Choroid plexus epithelial cell (primary cell): ENCODE measurements around the gene CCDC187.
A peak's percentile ranks its signal among the peaks of the same experiment; 100 is the strongest.

Experiments
- DNase-seq: peaks from one replicate; pipeline ENCODE4 v3.0.0-alpha.2; 2010; ENCODE audit warnings: low read depth
- H3K4me3 ChIP-seq: 2 replicates; pipeline ENCODE4 v1.5.1; 2011; ENCODE audit warnings: low read depth, mild to moderate bottlenecking, control low read depth, low read length, moderate library complexity
- TF ChIP-seq, protein P1 (sequence below): conservative IDR thresholded peaks from 2 replicates; pipeline ENCODE4 v1.5.1; 2011; ENCODE audit warnings: low read depth, mild to moderate bottlenecking, control low read depth, inconsistent platforms, low read length, moderate library complexity

Gene CCDC187

GRCh38 chr9:136245219-136246150 lies 58.4 kb downstream of the CCDC187 start, which contains the start of gene QSOX2:
TSS of gene QSOX2 (minus strand) at chr9:136245812. CDS start at chr9:136245803, 9 bp downstream.
- H3K4me3 ChIP-seq: peak within 1 kb of the TSS; percentile 75
- TF ChIP-seq, protein P1, sequence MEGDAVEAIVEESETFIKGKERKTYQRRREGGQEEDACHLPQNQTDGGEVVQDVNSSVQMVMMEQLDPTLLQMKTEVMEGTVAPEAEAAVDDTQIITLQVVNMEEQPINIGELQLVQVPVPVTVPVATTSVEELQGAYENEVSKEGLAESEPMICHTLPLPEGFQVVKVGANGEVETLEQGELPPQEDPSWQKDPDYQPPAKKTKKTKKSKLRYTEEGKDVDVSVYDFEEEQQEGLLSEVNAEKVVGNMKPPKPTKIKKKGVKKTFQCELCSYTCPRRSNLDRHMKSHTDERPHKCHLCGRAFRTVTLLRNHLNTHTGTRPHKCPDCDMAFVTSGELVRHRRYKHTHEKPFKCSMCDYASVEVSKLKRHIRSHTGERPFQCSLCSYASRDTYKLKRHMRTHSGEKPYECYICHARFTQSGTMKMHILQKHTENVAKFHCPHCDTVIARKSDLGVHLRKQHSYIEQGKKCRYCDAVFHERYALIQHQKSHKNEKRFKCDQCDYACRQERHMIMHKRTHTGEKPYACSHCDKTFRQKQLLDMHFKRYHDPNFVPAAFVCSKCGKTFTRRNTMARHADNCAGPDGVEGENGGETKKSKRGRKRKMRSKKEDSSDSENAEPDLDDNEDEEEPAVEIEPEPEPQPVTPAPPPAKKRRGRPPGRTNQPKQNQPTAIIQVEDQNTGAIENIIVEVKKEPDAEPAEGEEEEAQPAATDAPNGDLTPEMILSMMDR: no peak
- DNase-seq: peak; percentile 82

DNA sequence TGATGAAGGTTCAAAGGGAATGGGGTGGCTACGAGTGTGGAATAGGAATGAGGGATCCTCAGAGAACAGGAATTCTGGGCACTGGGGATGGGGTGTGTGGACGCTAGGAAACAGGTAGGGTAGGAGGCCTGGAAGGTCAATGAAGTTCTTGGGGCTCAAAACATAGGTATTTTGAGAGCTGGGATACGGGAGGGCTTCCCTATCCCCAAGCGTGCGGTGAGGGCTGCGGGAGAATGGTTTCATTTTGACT lies 59.0 kb downstream of the CCDC187 start:
- TF ChIP-seq, protein P1: no peak
- peak overlapping the region; percentile 75 for H3K4me3 ChIP-seq
- DNase-seq: no peak

- TF ChIP-seq, protein P1: no peak
- DNase-seq: peak; percentile 16
Observed at GRCh38 chr9:136244122-136244968, 59.5 kb downstream of the CCDC187 start.

GRCh38 chr9:136243631-136244030 lies 60.3 kb downstream of the CCDC187 start:
- DNase-seq: no peak
- H3K4me3 ChIP-seq: no peak overlapping the region
- TF ChIP-seq, protein P1: no peak

More at GRCh38 chr9:136244122-136244968, 59.5 kb downstream of the CCDC187 start:
- peak overlapping the region; percentile 75 for H3K4me3 ChIP-seq

DNA sequence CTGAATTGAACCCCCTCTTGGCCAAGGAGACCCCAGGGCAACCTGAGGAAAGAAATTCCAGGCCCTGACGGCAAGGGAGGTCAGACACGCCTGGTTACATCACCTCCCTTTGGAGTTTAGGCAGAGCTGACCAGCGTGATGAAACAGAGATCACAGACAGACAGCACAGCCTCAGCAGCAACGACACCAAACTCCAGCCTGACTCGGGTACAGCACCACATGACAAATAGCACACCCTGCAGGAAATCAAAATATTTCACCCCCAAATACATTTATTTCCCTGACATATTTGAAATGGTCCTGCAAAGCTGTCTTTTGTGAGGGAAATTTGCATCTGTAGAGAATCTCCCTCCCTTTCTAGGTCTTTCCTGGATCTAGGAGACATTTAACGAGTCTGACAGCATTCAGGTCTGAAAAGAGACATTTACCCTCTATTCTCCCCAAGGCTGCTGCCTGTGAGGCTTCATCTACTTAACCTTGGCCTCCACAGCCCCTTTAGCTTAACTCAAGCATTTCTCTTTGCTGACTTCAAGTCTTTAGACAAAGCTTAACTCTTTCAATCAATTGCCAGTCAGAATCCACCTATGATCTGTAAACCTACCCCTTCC lies 60.9 kb downstream of the CCDC187 start:
- DNase-seq: peak; percentile 26
- H3K4me3 ChIP-seq: no peak overlapping the region
- TF ChIP-seq, protein P1: peak; percentile 19

DNA sequence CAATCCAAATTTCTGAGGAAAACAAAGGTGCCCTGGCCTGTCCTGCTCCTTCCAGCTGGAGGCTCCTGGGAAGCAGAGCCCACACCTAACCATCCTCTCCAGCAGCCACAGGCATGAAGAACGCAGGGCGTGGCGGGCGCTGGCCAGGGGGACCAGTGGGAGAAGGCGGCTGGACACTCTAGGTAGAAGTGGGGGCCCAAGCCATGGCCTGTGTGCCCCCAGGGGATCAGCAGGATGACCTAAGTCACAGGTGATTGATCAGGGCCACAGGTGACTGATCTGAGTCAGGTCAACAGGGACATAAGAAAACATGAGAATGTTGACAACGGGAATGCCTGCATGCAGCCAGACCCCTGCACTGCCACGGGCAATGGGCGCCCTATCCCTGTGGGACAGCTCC lies 61.6 kb downstream of the CCDC187 start:
- TF ChIP-seq, protein P1: no peak
- no peak for DNase-seq
- H3K4me3 ChIP-seq: no peak overlapping the region
